BLaER1 treated with 17β-estradiol and CSF1 and Interleukin-3, amounts not matched to agents 10 nM and 100 nM (cell line): Measurements from ENCODE around the gene ARHGAP15.

ENCODE experiments used
- H3K27ac ChIP-seq, 11 experiments: shearing (Covaris generic); formaldehyde crosslinking; 2 replicates each; pipeline ENCODE4 v1.8.1; 2022
- H3K27me3 ChIP-seq, 11 experiments: shearing (Covaris generic); formaldehyde crosslinking; 2 replicates each; pipeline ENCODE4 v1.8.1; 2022
- H3K36me3 ChIP-seq, 11 experiments: shearing (Covaris generic); formaldehyde crosslinking; 2 replicates each; pipeline ENCODE4 v1.8.1; 2022
- H3K4me1 ChIP-seq, 10 experiments: shearing (Covaris generic); formaldehyde crosslinking; 2 replicates each; pipeline ENCODE4 v1.8.1; 2022
- H3K4me2 ChIP-seq, 11 experiments: shearing (Covaris generic); formaldehyde crosslinking; 2 replicates each; pipeline ENCODE4 v1.8.1; 2022
- H3K4me3 ChIP-seq, 10 experiments: shearing (Covaris generic); formaldehyde crosslinking; 2 replicates each; pipeline ENCODE4 v1.8.1; 2022
- H3K9ac ChIP-seq, 11 experiments: shearing (Covaris generic); formaldehyde crosslinking; 2 replicates each; pipeline ENCODE4 v1.8.1; 2022
- H3K9me3 ChIP-seq, 11 experiments: shearing (Covaris generic); formaldehyde crosslinking; replicated peaks in 1 of 11; 2 replicates each; pipeline ENCODE4 v1.8.1; 2022
- H4K20me1 ChIP-seq, 11 experiments: shearing (Covaris generic); formaldehyde crosslinking; 2 replicates each; pipeline ENCODE4 v1.8.1; 2022
- Cebpa-rat ChIP-seq, 11 experiments: shearing (Covaris generic); IDR thresholded peaks; 2 replicates each; pipeline ENCODE4 v1.8.1; 2022

Gene ARHGAP15

GRCh38 chr2:143706354-143706753 lies 577.1 kb downstream of the ARHGAP15 start:
- H3K27ac ChIP-seq, result no peak overlapping the region
- TF ChIP-seq Cebpa-rat (IDR thresholded peaks at IDR 0.05), result no peak
- H3K4me2 ChIP-seq, result no peak overlapping the region
- H3K36me3 ChIP-seq, result peaks cover 12 to 84% (median 57%) of the 10 kb centered on the region in 11 experiments; a peak in 21 of 22 replicates
- H3K27me3 ChIP-seq, result no peaks in the 10 kb centered on the region
- peaks cover 7 to 20% (median 13%) of the 10 kb centered on the region in 11 experiments; a peak in 19 of 22 replicates for H3K9me3 ChIP-seq
- H4K20me1 ChIP-seq, result no peaks in the 10 kb centered on the region
- H3K9ac ChIP-seq, result no peak overlapping the region
- H3K4me1 ChIP-seq, result peaks cover 0 to 27% (median 0%) of the 10 kb centered on the region in 10 experiments; a peak in 6 of 20 replicates
- H3K4me3 ChIP-seq, result no peak overlapping the region

- Histone ChIP-seq H3K27me3 (no peaks in the 10 kb centered on the region), H3K4me3 (no peak overlapping the region), H3K9me3 (peaks cover 20 to 43% (median 35%) of the 10 kb centered on the region in 11 experiments; a peak in 21 of 22 replicates), H3K27ac (no peak overlapping the region), H3K36me3 (peaks cover 26 to 95% (median 70%) of the 10 kb centered on the region in 11 experiments), H3K4me2 (no peak overlapping the region), H3K9ac (no peak overlapping the region), H4K20me1 (no peaks in the 10 kb centered on the region), H3K4me1 (peaks cover 0 to 19% (median 0%) of the 10 kb centered on the region in 10 experiments; a peak in 6 of 20 replicates)
- TF ChIP-seq Cebpa-rat (IDR thresholded peaks at IDR 0.05), result no peak
Observed at GRCh38 chr2:143708682-143709081, 579.5 kb downstream of the ARHGAP15 start.

- Histone ChIP-seq H3K9ac (no peak overlapping the region), H4K20me1 (no peaks in the 10 kb centered on the region), H3K9me3 (peaks cover 28 to 49% (median 43%) of the 10 kb centered on the region in 11 experiments; a peak in 21 of 22 replicates), H3K4me3 (no peak overlapping the region), H3K36me3 (peaks cover 29 to 95% (median 66%) of the 10 kb centered on the region in 11 experiments), H3K4me2 (no peak overlapping the region), H3K4me1 (peaks cover 0 to 6% (median 0%) of the 10 kb centered on the region in 10 experiments; a peak in 5 of 20 replicates), H3K27ac (no peak overlapping the region), H3K27me3 (no peaks in the 10 kb centered on the region)
- no peak for TF ChIP-seq Cebpa-rat (IDR thresholded peaks at IDR 0.05)
Observed at GRCh38 chr2:143710196-143710595, 581.0 kb downstream of the ARHGAP15 start.

- H4K20me1 ChIP-seq, result no peaks in the 10 kb centered on the region
- H3K9me3 ChIP-seq, result peaks cover 28 to 49% (median 43%) of the 10 kb centered on the region in 11 experiments; a peak in 21 of 22 replicates
- H3K4me1 ChIP-seq, result no peaks in the 10 kb centered on the region
- no peak overlapping the region for H3K27ac ChIP-seq
- H3K36me3 ChIP-seq, result peaks cover 28 to 89% (median 60%) of the 10 kb centered on the region in 11 experiments; a peak in 21 of 22 replicates
- TF ChIP-seq Cebpa-rat (IDR thresholded peaks at IDR 0.05), result no peak
- no peaks in the 10 kb centered on the region for H3K27me3 ChIP-seq
- H3K4me2 ChIP-seq, result no peak overlapping the region
- H3K4me3 ChIP-seq, result no peak overlapping the region
- no peak overlapping the region for H3K9ac ChIP-seq
Observed at GRCh38 chr2:143710879-143711278, 581.7 kb downstream of the ARHGAP15 start.

- no peak overlapping the region for H3K4me2 ChIP-seq
- no peaks in the 10 kb centered on the region for H3K4me1 ChIP-seq
Observed at GRCh38 chr2:143716522-143716921, 587.3 kb downstream of the ARHGAP15 start.

GRCh38 chr2:143717053-143717452 lies 587.8 kb downstream of the ARHGAP15 start:
- Histone ChIP-seq H3K9ac (no peak overlapping the region), H3K27me3 (no peaks in the 10 kb centered on the region), H3K4me1 (no peaks in the 10 kb centered on the region), H3K27ac (no peak overlapping the region), H3K36me3 (peaks cover 12 to 50% (median 22%) of the 10 kb centered on the region in 11 experiments; a peak in 18 of 22 replicates), H4K20me1 (no peaks in the 10 kb centered on the region), H3K4me2 (no peak overlapping the region), H3K4me3 (no peak overlapping the region), H3K9me3 (peaks cover 14 to 23% (median 22%) of the 10 kb centered on the region in 11 experiments; a peak in 20 of 22 replicates)
- no peak for TF ChIP-seq Cebpa-rat (IDR thresholded peaks at IDR 0.05)

More at GRCh38 chr2:143716522-143716921, 587.3 kb downstream of the ARHGAP15 start:
- Histone ChIP-seq H3K9me3 (peaks cover 20 to 29% (median 27%) of the 10 kb centered on the region in 11 experiments; a peak in 21 of 22 replicates), H3K9ac (no peak overlapping the region), H4K20me1 (no peaks in the 10 kb centered on the region), H3K36me3 (peaks cover 15 to 55% (median 28%) of the 10 kb centered on the region in 11 experiments; a peak in 21 of 22 replicates), H3K27ac (no peak overlapping the region), H3K4me3 (no peak overlapping the region), H3K27me3 (no peaks in the 10 kb centered on the region)
- TF ChIP-seq Cebpa-rat (IDR thresholded peaks at IDR 0.05), result no peak

- Histone ChIP-seq H3K36me3 (peaks cover 7 to 44% (median 17%) of the 10 kb centered on the region in 11 experiments; a peak in 18 of 22 replicates), H3K4me2 (no peak overlapping the region), H3K9me3 (peaks cover 12 to 19% (median 16%) of the 10 kb centered on the region in 11 experiments; a peak in 18 of 22 replicates), H3K9ac (no peak overlapping the region), H3K4me3 (no peak overlapping the region), H3K27me3 (no peaks in the 10 kb centered on the region), H4K20me1 (no peaks in the 10 kb centered on the region), H3K27ac (no peak overlapping the region), H3K4me1 (no peaks in the 10 kb centered on the region)
- TF ChIP-seq Cebpa-rat (IDR thresholded peaks at IDR 0.05), result no peak
Observed at GRCh38 chr2:143717536-143718168, 588.4 kb downstream of the ARHGAP15 start.

GRCh38 chr2:143718745-143719144 lies 589.5 kb downstream of the ARHGAP15 start:
- H3K4me2 ChIP-seq, result no peak overlapping the region
- peaks cover 2 to 8% (median 6%) of the 10 kb centered on the region in 11 experiments; a peak in 15 of 22 replicates for H3K9me3 ChIP-seq
- no peaks in the 10 kb centered on the region for H3K27me3 ChIP-seq
- no peak for TF ChIP-seq Cebpa-rat (IDR thresholded peaks at IDR 0.05)
- H3K4me3 ChIP-seq, result no peak overlapping the region
- peaks cover 2 to 33% (median 9%) of the 10 kb centered on the region in 11 experiments; a peak in 15 of 22 replicates for H3K36me3 ChIP-seq
- no peak overlapping the region for H3K27ac ChIP-seq
- H3K9ac ChIP-seq, result no peak overlapping the region
- H3K4me1 ChIP-seq, result no peaks in the 10 kb centered on the region
- H4K20me1 ChIP-seq, result no peaks in the 10 kb centered on the region

GRCh38 chr2:143719406-143719805 lies 590.2 kb downstream of the ARHGAP15 start:
- no peak overlapping the region for H3K9ac ChIP-seq
- no peaks in the 10 kb centered on the region for H3K27me3 ChIP-seq
- TF ChIP-seq Cebpa-rat (IDR thresholded peaks at IDR 0.05), result no peak
- no peak overlapping the region for H3K4me3 ChIP-seq
- peaks cover 0 to 26% (median 6%) of the 10 kb centered on the region in 11 experiments; a peak in 6 of 22 replicates for H3K36me3 ChIP-seq
- no peaks in the 10 kb centered on the region for H3K4me1 ChIP-seq
- H4K20me1 ChIP-seq, result no peaks in the 10 kb centered on the region
- H3K4me2 ChIP-seq, result no peak overlapping the region
- no peak overlapping the region for H3K27ac ChIP-seq
- peaks cover 0 to 1% (median 0%) of the 10 kb centered on the region in 11 experiments; a peak in 3 of 22 replicates for H3K9me3 ChIP-seq
